GM18508 (cell line): Measurements from ENCODE around the gene PFKL.
"Not testable (repeated sequence)": the region's sequence is repeated elsewhere in the genome, so short reads cannot be mapped to it uniquely, and the experiment has no call there.

Experiments used
- ATAC-seq: cut with Tn5 transposase; IDR thresholded peaks from one replicate; pipeline ENCODE4 v1.9.1; 2021; ENCODE audit warnings: moderate number of reproducible peaks; ENCODE audit not compliant: insufficient read depth, unreplicated experiment

PFKL gene

GRCh38 chr21:44275041-44275440 is 24.8 kb upstream of the PFKL start:
- no peak for ATAC-seq

GRCh38 chr21:44279354-44280260 is 20.2 kb upstream of the PFKL start:
- no peak for ATAC-seq

- ATAC-seq: no peak
Observed at GRCh38 chr21:44281801-44282200, 18.1 kb upstream of the PFKL start.

GRCh38 chr21:44282370-44282769 is 17.5 kb upstream of the PFKL start:
- ATAC-seq: no peak

- ATAC-seq: not testable (repeated sequence)
Observed at GRCh38 chr21:44283211-44283785, 16.6 kb upstream of the PFKL start.

GRCh38 chr21:44283948-44284347 is 15.9 kb upstream of the PFKL start:
- no peak for ATAC-seq

GRCh38 chr21:44285138-44285992 is 14.5 kb upstream of the PFKL start, which contains the start of gene AIRE:
Gene AIRE (plus strand): TSS chr21:44285876. CDS start chr21:44286007, 131 bp downstream.
- no peak for ATAC-seq

GRCh38 chr21:44286086-44286715 is 13.7 kb upstream of the PFKL start:
- no peak for ATAC-seq

GRCh38 chr21:44286716-44287632 is 12.9 kb upstream of the PFKL start:
- no peak for ATAC-seq

- no peak for ATAC-seq
Observed at GRCh38 chr21:44288251-44289110, 11.4 kb upstream of the PFKL start.

GRCh38 chr21:44289381-44290010 is 10.4 kb upstream of the PFKL start:
- ATAC-seq: no peak

GRCh38 chr21:44290327-44291077 is 9.4 kb upstream of the PFKL start:
- ATAC-seq: no peak

GRCh38 chr21:44291078-44291935 is 8.5 kb upstream of the PFKL start:
- ATAC-seq: no peak

- ATAC-seq: no peak
Observed at GRCh38 chr21:44291936-44292811, 7.7 kb upstream of the PFKL start.

- no peak for ATAC-seq
Observed at GRCh38 chr21:44292812-44293195, 7.0 kb upstream of the PFKL start.
